HPDE6-E6E7 (cell line): Measurements from ENCODE around the gene ERCC6L2.

Experiments used
- DNase-seq: peaks from one replicate; pipeline ENCODE4 v3.0.0; 2011; ENCODE audit warnings: missing footprints; ENCODE audit errors: extremely low spot score

Gene ERCC6L2

GRCh38 chr9:95924987-95925386, 49.5 kb downstream of the ERCC6L2 start:
- no peak for DNase-seq

GRCh38 chr9:95927271-95928004, 51.9 kb downstream of the ERCC6L2 start:
- DNase-seq, result no peak

- DNase-seq, result no peak
These were observed 54.8 kb downstream of the ERCC6L2 start for GRCh38 chr9:95930277-95930676.

GRCh38 chr9:95935861-95936578, 60.5 kb downstream of the ERCC6L2 start:
- no peak for DNase-seq

- no peak for DNase-seq
These were observed 61.1 kb downstream of the ERCC6L2 start for GRCh38 chr9:95936579-95937075.

GRCh38 chr9:95937131-95937530, 61.6 kb downstream of the ERCC6L2 start:
- no peak for DNase-seq

- DNase-seq, result no peak
These were observed 63.2 kb downstream of the ERCC6L2 start for GRCh38 chr9:95938724-95939123.

- no peak for DNase-seq
These were observed 64.0 kb downstream of the ERCC6L2 start for GRCh38 chr9:95939472-95939871.

GRCh38 chr9:95940265-95940664, 64.8 kb downstream of the ERCC6L2 start:
- no peak for DNase-seq

GRCh38 chr9:95942016-95942415, 66.5 kb downstream of the ERCC6L2 start:
- no peak for DNase-seq

- no peak for DNase-seq
These were observed 71.6 kb downstream of the ERCC6L2 start for GRCh38 chr9:95947118-95947517.

GRCh38 chr9:95952471-95952870, 77.0 kb downstream of the ERCC6L2 start:
- DNase-seq, result no peak

GRCh38 chr9:95953986-95954385, 78.5 kb downstream of the ERCC6L2 start:
- no peak for DNase-seq

GRCh38 chr9:95954940-95955339, 79.4 kb downstream of the ERCC6L2 start:
- DNase-seq, result no peak

- DNase-seq, result no peak
These were observed 87.4 kb downstream of the ERCC6L2 start for GRCh38 chr9:95962936-95963335.

- DNase-seq, result no peak
These were observed 88.2 kb downstream of the ERCC6L2 start for GRCh38 chr9:95963659-95964058.

GRCh38 chr9:95966306-95966705, 90.8 kb downstream of the ERCC6L2 start:
- no peak for DNase-seq

- no peak for DNase-seq
These were observed 94.8 kb downstream of the ERCC6L2 start for GRCh38 chr9:95970317-95970716.

- no peak for DNase-seq
These were observed 96.3 kb downstream of the ERCC6L2 start for GRCh38 chr9:95971815-95972214.

GRCh38 chr9:95974389-95974788, 98.9 kb downstream of the ERCC6L2 start:
- DNase-seq, result no peak

- DNase-seq, result no peak
These were observed 101.9 kb downstream of the ERCC6L2 start for GRCh38 chr9:95977371-95977770.

- DNase-seq, result no peak
These were observed 102.6 kb downstream of the ERCC6L2 start for GRCh38 chr9:95978106-95978505.

GRCh38 chr9:95979446-95979845, 104.0 kb downstream of the ERCC6L2 start:
- no peak for DNase-seq
